K562 (cell line): ENCODE measurements around the gene NOD1. TPM values are rescaled to one million over a fixed set of nuclear protein-coding genes. Genes with fewer than 3 reads are reported as not detected.

Source experiments
- ATAC-seq: fragments of 200-7000 bp; cut with Tn5 transposase; 3 replicates; pipeline ENCODE4 v1.9.1; 2020; ENCODE audit warnings: moderate library complexity
- BruUV-seq: library from RNA; stranded (reverse); fragments of 400-500 nt; replicated peaks from 2 replicates; lab custom pipeline; 2021; lab: Mats Ljungman, UMichigan
- CTCF ChIA-PET: fragments of 300-600 bp; formaldehyde crosslinking; extraction: SDS; loops from one replicate; lab custom pipeline; 2021; ENCODE audit warnings: low intra/inter-chr PET ratio; lab: Yijun Ruan, JAX
- POLR2A ChIA-PET: fragments of 300-600, 350-650 bp; sonication (Branson Sonifier 250); formaldehyde crosslinking; extraction: SDS; loops from one replicate; lab custom pipeline; 2021; ENCODE audit warnings: antibody characterized with exemption, inconsistent platforms; lab: Yijun Ruan, JAX
- DNase-seq, 4 experiments: peaks; one replicate each; pipeline versions ENCODE4 v3.0.0 to v3.0.0-alpha.2; 2011 to 2018; ENCODE audit warnings: low spot score in 3 of 4, mixed read lengths in 3 of 4; ENCODE audit errors: extremely low read depth in 1 of 4
- FAIRE-seq: peaks from 2 replicates; lab custom pipeline; 2011; peaks lifted over from hg19 to GRCh38; lab: Jason Lieb, UNC
- H2AFZ ChIP-seq: 2 replicates; pipeline ENCODE4 v1.6.0; 2011; ENCODE audit warnings: low read depth, low read length, control low read depth, inconsistent platforms
- H3K27ac ChIP-seq: fragments of 200-600 bp; 3 replicates; pipeline ENCODE4 v1.8.0; 2011; ENCODE audit warnings: low read depth, mild to moderate bottlenecking, control low read depth, inconsistent platforms, low read length, moderate library complexity, mixed read lengths; ENCODE audit errors: extremely low read depth
- H3K27me3 ChIP-seq, 2 experiments: fragments of 300-600 bp in 1 of 2; 2 replicates in 1 of 2; 3 replicates in 1 of 2; pipeline versions ENCODE4 v1.6.0 to v1.8.0; 2011; ENCODE audit warnings: inconsistent platforms in 2 of 2, low read length in 2 of 2, mild to moderate bottlenecking in 1 of 2, mixed read lengths in 1 of 2, moderate library complexity in 1 of 2; ENCODE audit not compliant: control insufficient read depth in 2 of 2, insufficient read depth in 2 of 2
- H3K36me3 ChIP-seq: fragments of 300-600 bp; 3 replicates; pipeline ENCODE4 v1.8.0; 2011; ENCODE audit warnings: mild to moderate bottlenecking, low read length, inconsistent platforms; ENCODE audit not compliant: control insufficient read depth, insufficient read depth
- H3K4me1 ChIP-seq, 2 experiments: fragments of 200-600 bp in 1 of 2; replicated peaks in 1 of 2; 2 replicates in 1 of 2; 3 replicates in 1 of 2; pipeline versions ENCODE4 v1.5.1 to v1.8.0; 2011; ENCODE audit warnings: inconsistent platforms in 2 of 2, low read length in 2 of 2, mild to moderate bottlenecking in 1 of 2, mixed read lengths in 1 of 2, moderate library complexity in 1 of 2; ENCODE audit not compliant: control insufficient read depth in 2 of 2, insufficient read depth in 2 of 2
- H3K4me2 ChIP-seq: 2 replicates; pipeline ENCODE4 v1.6.1; 2011; ENCODE audit warnings: low read length, control low read depth, inconsistent platforms, mixed read lengths; ENCODE audit not compliant: insufficient read depth
- H3K4me3 ChIP-seq: fragments of 200-600 bp; sonication (generic), shearing (Covaris generic); 2 replicates; pipeline ENCODE4 v1.5.1; 2016; ENCODE audit warnings: control low read depth, inconsistent platforms
- H3K79me2 ChIP-seq: fragments of 200-600 bp; 3 replicates; pipeline ENCODE4 v1.8.0; 2011; ENCODE audit warnings: low read length, inconsistent platforms; ENCODE audit not compliant: control insufficient read depth, insufficient read depth
- H3K9ac ChIP-seq, 2 experiments: 2 replicates each; pipeline versions ENCODE4 v1.6.0 to v1.6.1; 2011; ENCODE audit warnings: low read depth in 2 of 2, low read length in 2 of 2, control low read depth in 1 of 2, inconsistent platforms in 1 of 2, mild to moderate bottlenecking in 1 of 2, mixed read lengths in 1 of 2; ENCODE audit not compliant: insufficient read depth in 1 of 2
- H3K9me1 ChIP-seq: one replicate; pipeline ENCODE4 v1.6.0; 2011; ENCODE audit warnings: inconsistent platforms, mild to moderate bottlenecking, low read length, moderate library complexity; ENCODE audit not compliant: control insufficient read depth, insufficient read depth
- H3K9me3 ChIP-seq: replicated peaks from 2 replicates; pipeline ENCODE4 v1.5.1; 2011; ENCODE audit warnings: low read depth, low read length, inconsistent platforms; ENCODE audit not compliant: control insufficient read depth, insufficient read depth
- H4K20me1 ChIP-seq: replicated peaks from 2 replicates; pipeline ENCODE4 v1.6.1; 2011; ENCODE audit warnings: low read length, inconsistent platforms, mixed read lengths; ENCODE audit not compliant: control insufficient read depth, insufficient read depth
- CREM ChIP-seq: IDR thresholded peaks from 2 replicates; pipeline ENCODE4 v1.6.1; 2014; ENCODE audit warnings: antibody characterized with exemption, low read depth
- CSDE1 ChIP-seq, 2 experiments: fragments of 450-650 bp; IDR thresholded peaks; 2 replicates each; pipeline ENCODE4 v1.6.1; 2016; ENCODE audit warnings: mild to moderate bottlenecking in 1 of 2
- HDAC8 ChIP-seq: fragments of 450-650 bp; IDR thresholded peaks from 2 replicates; pipeline ENCODE4 v1.6.1; 2016; ENCODE audit warnings: mild to moderate bottlenecking, missing genetic modification characterization, moderate library complexity, missing compliant biosample characterization
- MYNN ChIP-seq, 2 experiments: sonication (generic); formaldehyde crosslinking in 1 of 2; IDR thresholded peaks; 2 replicates each; pipeline versions ENCODE4 v1.5.0 to v1.6.1; 2016 to 2020; ENCODE audit warnings: antibody characterized with exemption in 1 of 2, missing genetic modification reagents in 1 of 2
- RB1 ChIP-seq: fragments of 450-650 bp; IDR thresholded peaks from 2 replicates; pipeline ENCODE4 v1.6.1; 2017; ENCODE audit warnings: low read depth, mild to moderate bottlenecking
- RFX5 ChIP-seq: IDR thresholded peaks from 2 replicates; pipeline ENCODE4 v1.6.1; 2011; ENCODE audit warnings: low read depth, mild to moderate bottlenecking, improper control_type of control experiment, low read length
- RNF2 ChIP-seq: sonication (generic); IDR thresholded peaks from 2 replicates; pipeline ENCODE4 v1.6.1; 2016
- SMAD4 ChIP-seq: fragments of 250-450 bp; sonication (Bioruptor Pico); conservative IDR thresholded peaks from 2 replicates; pipeline ENCODE4 v1.8.0; 2021; ENCODE audit warnings: inconsistent platforms, mild to moderate bottlenecking, moderate library complexity
- ZNF146 ChIP-seq: IDR thresholded peaks from one replicate; pipeline ENCODE4 v1.6.1; 2018; ENCODE audit warnings: missing compliant biosample characterization; ENCODE audit not compliant: unreplicated experiment
- ZNF175 ChIP-seq: fragments of 200-800 bp; sonication (Bioruptor generic); IDR thresholded peaks from 2 replicates; pipeline ENCODE4 v1.6.1; 2016; ENCODE audit warnings: low read depth, mild to moderate bottlenecking, missing genetic modification characterization, missing compliant biosample characterization
- ZNF24 ChIP-seq: fragments of 450-650 bp; IDR thresholded peaks from 2 replicates; pipeline ENCODE4 v1.6.1; 2016
- ZNF764 ChIP-seq: fragments of 250-450 bp; sonication (Bioruptor Pico); IDR thresholded peaks from 2 replicates; pipeline ENCODE4 v1.4.0; 2020; ENCODE audit warnings: low read depth, mild to moderate bottlenecking, moderate library complexity
- WGBS: fragments of 100-300 bp; shearing (Covaris generic); methylation state at CpG from one replicate; pipeline ENCODE4 v1.1.6; 2016; ENCODE audit warnings: low coverage, mixed read lengths; ENCODE audit not compliant: insufficient coverage; ENCODE audit errors: missing lambda C conversion rate; 5-methylcytosine and 5-hydroxymethylcytosine counted together
- in situ Hi-C: fragments of 300-500 bp; cut with MboI; formaldehyde crosslinking; loops from 4 replicates; pipeline ENCODE4 v1.15.0; 2018; ENCODE audit warnings: inconsistent platforms, mixed read lengths
- intact Hi-C: fragments of 100-400 bp; cut with micrococcal nuclease; formaldehyde crosslinking; loops from 2 replicates; pipeline ENCODE4 v1.14.2; 2022
- polyA plus RNA-seq, 8 experiments: library from polyadenylated mRNA; depleted of rRNA in 4 of 8; stranded (reverse) in 5 of 8; unstranded in 3 of 8; fragments of >200 nt; fragmentation: Nextera tagmentation in 2 of 8; fragmentation: Illumina TruSeq in 1 of 8; extraction: Ambion mirVana in 2 of 8; extraction: Trizol in 1 of 8; gene quantifications; 2 replicates each; pipeline versions ENCODE4 v1.2.1 to v1.2.3, GENCODE V29; 2011 to 2014; ENCODE audit warnings: inconsistent platforms in 1 of 8, missing spikeins in 1 of 8
- total RNA-seq, 7 experiments: library from RNA; depleted of rRNA in 6 of 7; stranded (reverse); fragments of >200 nt in 6 of 7; fragmentation: Illumina TruSeq in 2 of 7; extraction: Trizol in 2 of 7; gene quantifications; 2 replicates each; pipeline versions ENCODE4 v1.2.1 to v1.2.3, GENCODE V29; 2011 to 2021; ENCODE audit warnings: low replicate concordance in 1 of 7
- TF ChIP-seq, protein P1 (sequence below): sonication (generic); formaldehyde crosslinking; IDR thresholded peaks from 2 replicates; pipeline ENCODE4 v1.4.0; 2020; ENCODE audit warnings: mild to moderate bottlenecking, missing genetic modification reagents
- TF ChIP-seq, protein P2 (sequence below): fragments of 450-650 bp; formaldehyde crosslinking; IDR thresholded peaks from 2 replicates; pipeline ENCODE4 v1.4.0; 2020; ENCODE audit warnings: mild to moderate bottlenecking, moderate library complexity
- TF ChIP-seq, protein P3 (sequence below): IDR thresholded peaks from 2 replicates; pipeline ENCODE4 v1.6.1; 2011; ENCODE audit warnings: borderline replicate concordance, low read depth, mild to moderate bottlenecking, moderate library complexity, low read length; ENCODE audit not compliant: insufficient read depth, poor library complexity, severe bottlenecking

NOD1 gene
- total and polyA plus RNA-seq, 9 of the 15 experiments (the other 6 are each of a cell fraction or from before 2014, with no cell fraction given): 0.34 to 7.1 (median 4.7) TPM

DNA sequence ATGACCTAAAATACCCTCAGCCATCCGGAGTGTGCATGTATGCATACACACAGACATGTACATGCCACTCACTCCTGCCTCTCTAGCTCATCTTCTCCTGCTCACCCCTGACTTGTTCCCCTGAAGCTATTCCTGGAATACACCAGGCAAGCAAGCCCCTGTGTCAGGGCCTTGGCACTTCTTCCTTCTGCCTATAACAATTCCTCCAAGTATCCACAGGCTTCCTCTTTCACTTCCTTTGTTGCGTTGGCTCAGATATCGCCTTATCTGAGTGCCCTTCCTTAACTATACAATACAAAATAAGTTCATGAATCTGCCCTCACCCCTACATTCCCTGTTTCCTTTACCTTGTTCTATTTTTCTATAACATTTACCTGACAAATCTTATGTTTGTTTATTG lies 88.8 kb downstream of the NOD1 start:
- Histone ChIP-seq H3K36me3 (no peaks in the 10 kb centered on the region), H3K9me3 (no peaks in the 10 kb centered on the region), H3K79me2 (no peaks in the 10 kb centered on the region), H3K4me2 (no peak overlapping the region), H3K9me1 (no peaks in the 10 kb centered on the region), H2AFZ (no peak overlapping the region), H3K4me3 (no peak overlapping the region), H3K9ac (no peak overlapping the region), H3K4me1 (no peaks in the 10 kb centered on the region), H3K27ac (no peak overlapping the region), H4K20me1 (no peaks in the 10 kb centered on the region), H3K27me3 (no peaks in the 10 kb centered on the region)
- in situ Hi-C loops (no loop called here), intact Hi-C loops (no loop called here)
- FAIRE-seq (no peak), ATAC-seq (no peak), DNase-seq (no peak)
- ChIA-PET POLR2A (interaction anchor here (0.7 kb wide), 1 partner anchor 205 kb away, joined by 3 read pairs; no protein-coding TSS in a partner anchor), CTCF (no interaction called here)
- no peak for TF ChIP-seq ZNF175 (CRISPR knock-in tag)
- TF ChIP-seq ZNF146 (CRISPR knock-in tag): no peak
- TF ChIP-seq, protein P1, sequence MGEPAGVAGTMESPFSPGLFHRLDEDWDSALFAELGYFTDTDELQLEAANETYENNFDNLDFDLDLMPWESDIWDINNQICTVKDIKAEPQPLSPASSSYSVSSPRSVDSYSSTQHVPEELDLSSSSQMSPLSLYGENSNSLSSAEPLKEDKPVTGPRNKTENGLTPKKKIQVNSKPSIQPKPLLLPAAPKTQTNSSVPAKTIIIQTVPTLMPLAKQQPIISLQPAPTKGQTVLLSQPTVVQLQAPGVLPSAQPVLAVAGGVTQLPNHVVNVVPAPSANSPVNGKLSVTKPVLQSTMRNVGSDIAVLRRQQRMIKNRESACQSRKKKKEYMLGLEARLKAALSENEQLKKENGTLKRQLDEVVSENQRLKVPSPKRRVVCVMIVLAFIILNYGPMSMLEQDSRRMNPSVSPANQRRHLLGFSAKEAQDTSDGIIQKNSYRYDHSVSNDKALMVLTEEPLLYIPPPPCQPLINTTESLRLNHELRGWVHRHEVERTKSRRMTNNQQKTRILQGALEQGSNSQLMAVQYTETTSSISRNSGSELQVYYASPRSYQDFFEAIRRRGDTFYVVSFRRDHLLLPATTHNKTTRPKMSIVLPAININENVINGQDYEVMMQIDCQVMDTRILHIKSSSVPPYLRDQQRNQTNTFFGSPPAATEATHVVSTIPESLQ (CRISPR knock-in tag): no peak
- no peak for TF ChIP-seq MYNN (IDR thresholded peaks at IDR 0.05)
- no peak for TF ChIP-seq MYNN (CRISPR knock-in tag; IDR thresholded peaks at IDR 0.05)
- TF ChIP-seq RNF2: no peak
- TF ChIP-seq, protein P2, sequence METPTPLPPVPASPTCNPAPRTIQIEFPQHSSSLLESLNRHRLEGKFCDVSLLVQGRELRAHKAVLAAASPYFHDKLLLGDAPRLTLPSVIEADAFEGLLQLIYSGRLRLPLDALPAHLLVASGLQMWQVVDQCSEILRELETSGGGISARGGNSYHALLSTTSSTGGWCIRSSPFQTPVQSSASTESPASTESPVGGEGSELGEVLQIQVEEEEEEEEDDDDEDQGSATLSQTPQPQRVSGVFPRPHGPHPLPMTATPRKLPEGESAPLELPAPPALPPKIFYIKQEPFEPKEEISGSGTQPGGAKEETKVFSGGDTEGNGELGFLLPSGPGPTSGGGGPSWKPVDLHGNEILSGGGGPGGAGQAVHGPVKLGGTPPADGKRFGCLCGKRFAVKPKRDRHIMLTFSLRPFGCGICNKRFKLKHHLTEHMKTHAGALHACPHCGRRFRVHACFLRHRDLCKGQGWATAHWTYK: no peak
- no peak for TF ChIP-seq RFX5
- TF ChIP-seq RB1: no peak
- no peak for TF ChIP-seq CREM
- no peak for TF ChIP-seq ZNF24
- TF ChIP-seq SMAD4: no peak
- no peak for TF ChIP-seq HDAC8 (tag)
- no peak for TF ChIP-seq ZNF764 (CRISPR knock-in tag)
- TF ChIP-seq CSDE1 (IDR thresholded peaks at IDR 0.05): no peak
- TF ChIP-seq, protein P3, sequence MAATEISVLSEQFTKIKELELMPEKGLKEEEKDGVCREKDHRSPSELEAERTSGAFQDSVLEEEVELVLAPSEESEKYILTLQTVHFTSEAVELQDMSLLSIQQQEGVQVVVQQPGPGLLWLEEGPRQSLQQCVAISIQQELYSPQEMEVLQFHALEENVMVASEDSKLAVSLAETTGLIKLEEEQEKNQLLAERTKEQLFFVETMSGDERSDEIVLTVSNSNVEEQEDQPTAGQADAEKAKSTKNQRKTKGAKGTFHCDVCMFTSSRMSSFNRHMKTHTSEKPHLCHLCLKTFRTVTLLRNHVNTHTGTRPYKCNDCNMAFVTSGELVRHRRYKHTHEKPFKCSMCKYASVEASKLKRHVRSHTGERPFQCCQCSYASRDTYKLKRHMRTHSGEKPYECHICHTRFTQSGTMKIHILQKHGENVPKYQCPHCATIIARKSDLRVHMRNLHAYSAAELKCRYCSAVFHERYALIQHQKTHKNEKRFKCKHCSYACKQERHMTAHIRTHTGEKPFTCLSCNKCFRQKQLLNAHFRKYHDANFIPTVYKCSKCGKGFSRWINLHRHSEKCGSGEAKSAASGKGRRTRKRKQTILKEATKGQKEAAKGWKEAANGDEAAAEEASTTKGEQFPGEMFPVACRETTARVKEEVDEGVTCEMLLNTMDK: no peak
- BruUV-seq: no TSS peak
- 34% methylated on average over 3 of the region's 3 CpGs for WGBS
